HepG2 (cell line): Measurements from ENCODE around the gene ARPC1B.
"Not testable (repeated sequence)": the region's sequence is repeated elsewhere in the genome, so short reads cannot be mapped to it uniquely, and the experiment has no call there.

Experiments used
- ZFY ChIP-seq: sonication (generic); formaldehyde crosslinking; IDR thresholded peaks from 2 replicates; pipeline ENCODE4 v1.4.0; 2020; ENCODE audit warnings: missing genetic modification reagents
- ZNF782 ChIP-seq: sonication (generic); formaldehyde crosslinking; IDR thresholded peaks from 2 replicates; pipeline ENCODE4 v1.4.0; 2020; ENCODE audit warnings: missing genetic modification reagents, mild to moderate bottlenecking, borderline replicate concordance
- TF ChIP-seq, protein P1 (sequence below): sonication (generic); formaldehyde crosslinking; IDR thresholded peaks from 2 replicates; pipeline ENCODE4 v1.4.0; 2020; ENCODE audit warnings: missing genetic modification reagents, borderline replicate concordance

DNA sequence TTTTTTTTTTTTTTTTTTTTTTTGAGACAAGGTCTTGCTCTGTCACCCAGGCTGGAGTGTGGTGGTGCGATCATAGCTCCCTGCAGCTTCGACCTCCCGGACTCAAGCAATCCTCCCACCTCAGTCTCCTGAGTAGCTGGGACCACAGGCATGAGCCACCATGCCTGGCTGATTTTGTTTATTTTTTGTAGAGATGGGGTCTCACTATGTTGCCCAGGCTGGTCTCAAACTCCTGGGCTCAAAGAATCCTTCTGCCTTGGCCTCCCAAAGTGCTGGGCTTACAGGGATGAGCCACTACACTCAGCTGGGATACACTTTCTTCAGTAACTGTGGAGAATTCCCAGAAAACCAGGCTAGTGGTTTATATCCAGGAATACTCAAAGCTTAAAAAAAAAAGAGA lies 23.9 kb upstream of the ARPC1B start:
- TF ChIP-seq, protein P1, sequence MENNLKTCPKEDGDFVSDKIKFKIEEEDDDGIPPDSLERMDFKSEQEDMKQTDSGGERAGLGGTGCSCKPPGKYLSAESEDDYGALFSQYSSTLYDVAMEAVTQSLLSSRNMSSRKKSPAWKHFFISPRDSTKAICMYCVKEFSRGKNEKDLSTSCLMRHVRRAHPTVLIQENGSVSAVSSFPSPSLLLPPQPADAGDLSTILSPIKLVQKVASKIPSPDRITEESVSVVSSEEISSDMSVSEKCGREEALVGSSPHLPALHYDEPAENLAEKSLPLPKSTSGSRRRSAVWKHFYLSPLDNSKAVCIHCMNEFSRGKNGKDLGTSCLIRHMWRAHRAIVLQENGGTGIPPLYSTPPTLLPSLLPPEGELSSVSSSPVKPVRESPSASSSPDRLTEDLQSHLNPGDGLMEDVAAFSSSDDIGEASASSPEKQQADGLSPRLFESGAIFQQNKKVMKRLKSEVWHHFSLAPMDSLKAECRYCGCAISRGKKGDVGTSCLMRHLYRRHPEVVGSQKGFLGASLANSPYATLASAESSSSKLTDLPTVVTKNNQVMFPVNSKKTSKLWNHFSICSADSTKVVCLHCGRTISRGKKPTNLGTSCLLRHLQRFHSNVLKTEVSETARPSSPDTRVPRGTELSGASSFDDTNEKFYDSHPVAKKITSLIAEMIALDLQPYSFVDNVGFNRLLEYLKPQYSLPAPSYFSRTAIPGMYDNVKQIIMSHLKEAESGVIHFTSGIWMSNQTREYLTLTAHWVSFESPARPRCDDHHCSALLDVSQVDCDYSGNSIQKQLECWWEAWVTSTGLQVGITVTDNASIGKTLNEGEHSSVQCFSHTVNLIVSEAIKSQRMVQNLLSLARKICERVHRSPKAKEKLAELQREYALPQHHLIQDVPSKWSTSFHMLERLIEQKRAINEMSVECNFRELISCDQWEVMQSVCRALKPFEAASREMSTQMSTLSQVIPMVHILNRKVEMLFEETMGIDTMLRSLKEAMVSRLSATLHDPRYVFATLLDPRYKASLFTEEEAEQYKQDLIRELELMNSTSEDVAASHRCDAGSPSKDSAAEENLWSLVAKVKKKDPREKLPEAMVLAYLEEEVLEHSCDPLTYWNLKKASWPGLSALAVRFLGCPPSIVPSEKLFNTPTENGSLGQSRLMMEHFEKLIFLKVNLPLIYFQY: not testable (repeated sequence)
- not testable (repeated sequence) for TF ChIP-seq ZFY, ZNF782 (CRISPR knock-in tag)
